HTERT RPE-1 (cell line): ENCODE data around the gene KY.

Experiments
- in situ Hi-C: fragments of 300-500 bp; cut with MboI; formaldehyde crosslinking; loops from 4 replicates; pipeline ENCODE4 v1.14.3; 2020; ENCODE audit warnings: low sequenced_read_pairs

Gene KY

GRCh38 chr3:134647902-134648760 lies 2.7 kb downstream of the KY start:
- in situ Hi-C loops = no loop called here

- in situ Hi-C loops = no loop called here
Observed at GRCh38 chr3:134646086-134646485, 4.7 kb downstream of the KY start.

GRCh38 chr3:134645515-134645914 lies 5.3 kb downstream of the KY start:
- in situ Hi-C loops = no loop called here

- in situ Hi-C loops = no loop called here
Observed at GRCh38 chr3:134644731-134645514, 5.9 kb downstream of the KY start.

GRCh38 chr3:134643150-134643675 lies 7.6 kb downstream of the KY start:
- in situ Hi-C loops = no loop called here

GRCh38 chr3:134642445-134643149 lies 8.2 kb downstream of the KY start:
- in situ Hi-C loops = no loop called here

GRCh38 chr3:134641671-134642300 lies 9.0 kb downstream of the KY start:
- in situ Hi-C loops = no loop called here

- in situ Hi-C loops = no loop called here
Observed at GRCh38 chr3:134640872-134641470, 9.9 kb downstream of the KY start.

- in situ Hi-C loops = no loop called here
Observed at GRCh38 chr3:134640378-134640777, 10.4 kb downstream of the KY start.

- in situ Hi-C loops = no loop called here
Observed at GRCh38 chr3:134638385-134639030, 12.3 kb downstream of the KY start.

GRCh38 chr3:134636406-134636805 lies 14.4 kb downstream of the KY start:
- in situ Hi-C loops = no loop called here

- in situ Hi-C loops = no loop called here
Observed at GRCh38 chr3:134630506-134630905, 20.3 kb downstream of the KY start.

- in situ Hi-C loops = no loop called here
Observed at GRCh38 chr3:134628884-134629283, 21.9 kb downstream of the KY start.

- in situ Hi-C loops = no loop called here
Observed at GRCh38 chr3:134627831-134628230, 23.0 kb downstream of the KY start.

GRCh38 chr3:134625885-134626741 lies 24.7 kb downstream of the KY start:
- in situ Hi-C loops = no loop called here

- in situ Hi-C loops = no loop called here
Observed at GRCh38 chr3:134625462-134625861, 25.4 kb downstream of the KY start.

- in situ Hi-C loops = no loop called here
Observed at GRCh38 chr3:134624537-134625287, 26.1 kb downstream of the KY start.

- in situ Hi-C loops = no loop called here
Observed at GRCh38 chr3:134623615-134624245, 27.1 kb downstream of the KY start.
